Erythroblast (primary cell): Measurements from ENCODE around the gene RTF2.

Source experiments
- DNase-seq, 2 experiments: peaks; one replicate each; lab custom pipeline; 2025; lab: John Stamatoyannopoulos, UW
- GATA1 ChIP-seq: IDR thresholded peaks from 2 replicates; pipeline ENCODE4 v1.6.1; 2011; ENCODE audit warnings: low read depth, mild to moderate bottlenecking, control low read depth, low read length, moderate library complexity
- POLR2A ChIP-seq: IDR thresholded peaks from 2 replicates; pipeline ENCODE4 v1.6.1; 2011; ENCODE audit warnings: mild to moderate bottlenecking, low read length

RTF2 gene

GRCh38 chr20:56566621-56567020 is 98.2 kb downstream of the RTF2 start:
- no peak for TF ChIP-seq POLR2A
- TF ChIP-seq GATA1, result no peak

More at GRCh38 chr20:56566621-56567020, 98.2 kb downstream of the RTF2 start:
- DNase-seq, result no peak
